GM19240 (cell line): ENCODE results near the gene SEC16A.

ENCODE experiments used
- DNase-seq: peaks from one replicate; pipeline ENCODE4 v3.0.0; 2011; ENCODE audit warnings: low spot score; ENCODE audit not compliant: insufficient read length

SEC16A gene

GRCh38 chr9:136504512-136505348 lies 21.9 kb upstream of the SEC16A start:
- no peak for DNase-seq

- DNase-seq = no peak
Observed at GRCh38 chr9:136502940-136503550, 20.2 kb upstream of the SEC16A start.

- DNase-seq = no peak
Observed at GRCh38 chr9:136502196-136502595, 19.4 kb upstream of the SEC16A start.

GRCh38 chr9:136501686-136502085 lies 18.8 kb upstream of the SEC16A start:
- no peak for DNase-seq

- DNase-seq = no peak
Observed at GRCh38 chr9:136499935-136500910, 17.4 kb upstream of the SEC16A start.

- no peak for DNase-seq
Observed at GRCh38 chr9:136499071-136499934, 16.5 kb upstream of the SEC16A start.

GRCh38 chr9:136497916-136498695 lies 15.3 kb upstream of the SEC16A start:
- DNase-seq = no peak

- DNase-seq = no peak
Observed at GRCh38 chr9:136496801-136497620, 14.2 kb upstream of the SEC16A start.

GRCh38 chr9:136496181-136496580 lies 13.3 kb upstream of the SEC16A start:
- no peak for DNase-seq

GRCh38 chr9:136495238-136495800 lies 12.5 kb upstream of the SEC16A start:
- DNase-seq = no peak

- DNase-seq = no peak
Observed at GRCh38 chr9:136494531-136495215, 11.8 kb upstream of the SEC16A start.

GRCh38 chr9:136494012-136494411 lies 11.2 kb upstream of the SEC16A start:
- DNase-seq = no peak

- DNase-seq = no peak
Observed at GRCh38 chr9:136493567-136493971, 10.7 kb upstream of the SEC16A start.

GRCh38 chr9:136492978-136493522 lies 10.2 kb upstream of the SEC16A start:
- no peak for DNase-seq

- DNase-seq = no peak
Observed at GRCh38 chr9:136489731-136490130, 6.9 kb upstream of the SEC16A start.

GRCh38 chr9:136488247-136489214 lies 5.7 kb upstream of the SEC16A start:
- DNase-seq = peak; percentile 78

- DNase-seq = no peak
Observed at GRCh38 chr9:136487672-136488071, 4.8 kb upstream of the SEC16A start.
